HFF-Myc (cell line): ENCODE results near the gene IMMP1L.

ENCODE experiments used
- DNase-seq: peaks from one replicate; pipeline ENCODE4 v3.0.0-alpha.2; 2011; ENCODE audit warnings: low read depth; ENCODE audit errors: extremely low read depth
- H3K4me3 ChIP-seq: replicated peaks from 2 replicates; pipeline ENCODE4 v1.5.1; 2011; ENCODE audit warnings: low read depth, mild to moderate bottlenecking, control low read depth, low read length
- CTCF ChIP-seq: IDR thresholded peaks from 2 replicates; pipeline ENCODE4 v1.5.1; 2012; ENCODE audit warnings: mild to moderate bottlenecking, low read depth, low read length, control low read depth; ENCODE audit errors: missing control alignments

IMMP1L gene

GRCh38 chr11:31479066-31479465 is 30.4 kb downstream of the IMMP1L start:
- TF ChIP-seq CTCF = no peak
- no peak overlapping the region for H3K4me3 ChIP-seq
- no peak for DNase-seq

GRCh38 chr11:31478223-31478590 is 31.2 kb downstream of the IMMP1L start:
- DNase-seq = no peak
- TF ChIP-seq CTCF = no peak
- no peak overlapping the region for H3K4me3 ChIP-seq

DNA sequence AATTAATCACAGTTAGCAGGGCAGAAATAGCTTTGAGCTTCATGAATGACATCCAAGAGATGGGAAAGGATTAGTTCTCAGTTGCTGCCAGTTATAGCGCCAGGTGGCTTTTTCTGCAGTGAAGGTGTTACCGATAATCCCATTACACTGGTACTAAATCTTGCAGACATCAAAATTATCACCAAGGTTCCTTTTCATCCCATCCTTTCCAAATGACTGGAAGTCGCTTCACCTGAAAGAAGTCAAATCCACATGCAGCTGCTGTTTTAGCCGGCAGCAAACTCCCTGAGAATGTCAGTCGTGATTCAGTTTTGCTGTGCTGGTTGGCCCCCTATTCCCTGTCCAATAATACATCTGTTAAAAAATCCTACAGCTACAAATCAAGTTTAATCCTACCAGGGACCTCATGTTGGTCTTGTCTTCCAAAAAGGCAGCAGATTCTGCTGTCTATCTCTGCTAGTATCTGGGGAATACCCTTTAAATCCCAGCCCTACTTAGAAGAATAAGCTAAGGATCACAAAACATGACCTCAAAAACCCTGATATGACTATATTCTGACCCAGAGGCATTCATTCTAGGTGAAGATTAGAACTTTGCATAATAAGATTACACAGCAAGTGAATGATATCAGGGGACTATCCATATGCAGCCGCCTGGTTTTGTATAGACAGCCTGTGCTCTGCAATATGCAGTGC is 31.7 kb downstream of the IMMP1L start:
- H3K4me3 ChIP-seq = no peak overlapping the region
- DNase-seq = no peak
- no peak for TF ChIP-seq CTCF

DNA sequence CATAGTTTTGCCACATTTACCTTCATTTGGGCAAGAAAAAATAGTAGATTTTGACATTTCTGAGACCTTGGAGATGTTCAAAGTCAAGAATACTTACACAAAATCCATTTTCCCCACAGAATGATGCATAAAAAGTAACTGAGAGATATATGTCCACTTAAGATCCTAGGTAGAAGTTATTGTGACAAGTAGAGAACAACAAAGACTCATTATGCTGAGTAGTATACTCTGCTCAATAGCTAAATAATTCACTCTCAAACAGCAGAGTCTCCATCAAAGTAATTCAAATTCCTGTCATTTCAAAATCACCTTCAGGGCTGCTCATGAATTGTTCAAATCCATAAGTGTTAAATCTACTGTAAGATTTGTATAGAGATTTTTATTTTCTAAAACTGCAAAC is 35.3 kb downstream of the IMMP1L start:
- no peak for DNase-seq
- no peak overlapping the region for H3K4me3 ChIP-seq
- no peak for TF ChIP-seq CTCF

- TF ChIP-seq CTCF = no peak
- DNase-seq = no peak
- no peak overlapping the region for H3K4me3 ChIP-seq
Measured at GRCh38 chr11:31464436-31464835, 45.0 kb downstream of the IMMP1L start.

DNA sequence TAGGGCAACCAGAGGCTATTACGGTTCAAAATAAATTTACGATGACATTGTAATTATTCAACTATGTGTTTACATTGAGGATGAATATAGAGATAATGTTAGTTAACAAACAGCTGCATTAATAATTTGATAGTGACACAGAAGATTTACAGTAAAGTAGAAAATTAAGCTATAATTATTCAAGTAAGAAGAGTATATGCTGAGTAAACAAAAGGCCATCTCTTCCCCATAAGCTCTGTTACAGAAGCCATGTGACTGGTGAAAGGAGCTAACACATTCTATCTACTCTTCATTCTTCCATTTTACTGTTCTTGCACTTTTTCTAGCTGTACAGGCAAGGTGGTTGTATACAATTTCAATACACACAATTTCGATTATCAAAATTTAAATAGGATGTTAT is 54.2 kb downstream of the IMMP1L start:
- DNase-seq = no peak
- no peak for TF ChIP-seq CTCF
- H3K4me3 ChIP-seq = no peak overlapping the region

- no peak for TF ChIP-seq CTCF
- DNase-seq = no peak
- no peak overlapping the region for H3K4me3 ChIP-seq
Measured at GRCh38 chr11:31450841-31451240, 58.6 kb downstream of the IMMP1L start.
